PFSK-1 (cell line): ENCODE results near the gene RAB4A.

ENCODE experiments used
- POLR2AphosphoS5 ChIP-seq: IDR thresholded peaks from 2 replicates; pipeline ENCODE4 v1.6.1; 2012; ENCODE audit warnings: low read depth, mild to moderate bottlenecking, control low read depth, low read length, moderate library complexity
- TAF1 ChIP-seq: IDR thresholded peaks from 2 replicates; pipeline ENCODE4 v1.6.1; 2012; ENCODE audit warnings: low read length, control low read depth, borderline replicate concordance; ENCODE audit not compliant: insufficient read depth

DNA sequence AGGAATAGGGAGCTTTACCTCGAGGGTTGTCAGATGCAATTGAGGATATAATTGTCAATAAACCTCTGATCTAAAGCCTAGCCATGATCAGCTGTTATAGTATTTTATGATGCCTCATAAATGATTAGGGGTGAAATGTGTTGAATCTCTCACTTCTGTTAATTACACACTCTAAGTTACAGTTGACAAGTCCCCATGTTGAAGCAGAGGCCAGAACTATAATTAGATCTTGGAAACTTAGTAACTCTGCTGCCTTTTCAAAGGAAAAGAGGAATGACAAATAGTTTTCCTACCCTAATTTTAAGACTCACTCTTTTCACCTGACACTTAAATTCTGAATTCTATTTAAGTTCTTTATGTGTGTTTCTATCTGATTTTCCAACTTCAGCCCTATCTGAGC, 38.2 kb downstream of the RAB4A start:
- no peak for TF ChIP-seq POLR2AphosphoS5
- no peak for TF ChIP-seq TAF1
